HEK293T (cell line): ENCODE measurements around the gene FCAMR.

Source experiments
- ARNT ChIP-seq: fragments of 450-650 bp; IDR thresholded peaks from 2 replicates; pipeline ENCODE4 v1.6.1; 2017; ENCODE audit warnings: mild to moderate bottlenecking
- BHLHE40 ChIP-seq: fragments of 450-650 bp; IDR thresholded peaks from 2 replicates; pipeline ENCODE4 v1.6.1; 2016; ENCODE audit warnings: mild to moderate bottlenecking, moderate library complexity, borderline replicate concordance
- CTBP1 ChIP-seq: fragments of 450-650 bp; IDR thresholded peaks from 2 replicates; pipeline ENCODE4 v1.6.1; 2016; ENCODE audit warnings: borderline replicate concordance
- ELF4 ChIP-seq: fragments of 450-650 bp; IDR thresholded peaks from 2 replicates; pipeline ENCODE4 v1.6.1; 2017; ENCODE audit warnings: antibody characterized with exemption
- FOXA1 ChIP-seq: fragments of 450-650 bp; IDR thresholded peaks from 2 replicates; pipeline ENCODE4 v1.6.1; 2016; ENCODE audit warnings: mild to moderate bottlenecking
- FOXK2 ChIP-seq: fragments of 450-650 bp; IDR thresholded peaks from 2 replicates; pipeline ENCODE4 v1.6.1; 2016; ENCODE audit warnings: mild to moderate bottlenecking
- FOXM1 ChIP-seq: fragments of 450-650 bp; IDR thresholded peaks from 2 replicates; pipeline ENCODE4 v1.6.1; 2017; ENCODE audit warnings: mild to moderate bottlenecking, borderline replicate concordance
- HDGF ChIP-seq: fragments of 450-650 bp; IDR thresholded peaks from 2 replicates; pipeline ENCODE4 v1.6.1; 2017; ENCODE audit warnings: antibody characterized with exemption, borderline replicate concordance
- L3MBTL2 ChIP-seq: fragments of 450-650 bp; conservative IDR thresholded peaks from 2 replicates; pipeline ENCODE4 v1.6.1; 2016; ENCODE audit warnings: mild to moderate bottlenecking
- NFRKB ChIP-seq: fragments of 450-650 bp; IDR thresholded peaks from 2 replicates; pipeline ENCODE4 v1.6.1; 2016; ENCODE audit warnings: mild to moderate bottlenecking, moderate library complexity
- SP1 ChIP-seq: fragments of 450-650 bp; IDR thresholded peaks from 2 replicates; pipeline ENCODE4 v1.6.1; 2017
- SUZ12 ChIP-seq: fragments of 450-650 bp; IDR thresholded peaks from 2 replicates; pipeline ENCODE4 v1.6.1; 2016; ENCODE audit warnings: mild to moderate bottlenecking
- TARDBP ChIP-seq: fragments of 450-650 bp; IDR thresholded peaks from 2 replicates; pipeline ENCODE4 v1.6.1; 2016
- TF ChIP-seq, protein P1 (sequence below): fragments of 450-650 bp; IDR thresholded peaks from 2 replicates; pipeline ENCODE4 v1.6.1; 2016

DNA sequence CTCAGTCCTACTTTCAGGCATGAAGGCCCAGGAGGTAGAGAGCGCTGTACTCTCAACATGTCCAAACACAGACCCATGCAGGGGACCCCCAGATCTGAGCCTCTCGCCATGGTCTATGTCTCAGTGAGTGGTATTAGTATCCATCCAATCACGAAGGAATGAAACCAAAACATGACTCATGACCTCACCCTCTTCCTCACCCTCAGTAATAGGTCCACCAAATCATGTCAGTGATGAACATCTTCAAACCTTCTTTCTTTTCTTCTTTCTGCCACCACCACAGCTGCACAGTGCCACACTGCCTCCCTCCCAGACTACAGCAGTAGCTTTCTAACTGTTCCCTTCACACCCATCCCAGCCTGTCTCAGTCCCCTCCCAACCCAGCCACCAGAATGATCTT is 45.5 kb upstream of the FCAMR start:
- TF ChIP-seq, protein P1, sequence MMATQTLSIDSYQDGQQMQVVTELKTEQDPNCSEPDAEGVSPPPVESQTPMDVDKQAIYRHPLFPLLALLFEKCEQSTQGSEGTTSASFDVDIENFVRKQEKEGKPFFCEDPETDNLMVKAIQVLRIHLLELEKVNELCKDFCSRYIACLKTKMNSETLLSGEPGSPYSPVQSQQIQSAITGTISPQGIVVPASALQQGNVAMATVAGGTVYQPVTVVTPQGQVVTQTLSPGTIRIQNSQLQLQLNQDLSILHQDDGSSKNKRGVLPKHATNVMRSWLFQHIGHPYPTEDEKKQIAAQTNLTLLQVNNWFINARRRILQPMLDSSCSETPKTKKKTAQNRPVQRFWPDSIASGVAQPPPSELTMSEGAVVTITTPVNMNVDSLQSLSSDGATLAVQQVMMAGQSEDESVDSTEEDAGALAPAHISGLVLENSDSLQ, result no peak
- TF ChIP-seq ELF4, result no peak
- TF ChIP-seq CTBP1, result no peak
- TF ChIP-seq TARDBP, result no peak
- no peak for TF ChIP-seq ARNT
- TF ChIP-seq FOXA1, result no peak
- TF ChIP-seq FOXM1, result no peak
- no peak for TF ChIP-seq SUZ12
- TF ChIP-seq SP1, result no peak
- no peak for TF ChIP-seq BHLHE40
- TF ChIP-seq FOXK2, result no peak
- no peak for TF ChIP-seq HDGF
- TF ChIP-seq NFRKB, result no peak
- no peak for TF ChIP-seq L3MBTL2
